ENCODE measurements around the gene OGFOD3. TPM values are rescaled to one million over a fixed set of nuclear protein-coding genes. Genes with fewer than 3 reads are reported as not detected.

The OGFOD3 gene
- total RNA-seq = 20.3 TPM

GRCh38 chr17:82418001-82418986 lies at the start of gene OGFOD3, which contains the start of gene HEXD:
TSS of gene OGFOD3 (minus strand) at chr17:82418586. CDS start at chr17:82418485, 101 bp downstream.
TSS of gene HEXD (plus strand) at chr17:82418347. CDS start at chr17:82419800, 1,453 bp downstream.

GRCh38 chr17:82458179-82458884 lies 39.9 kb upstream of the OGFOD3 start, which contains the start of gene NARF:
TSS of gene NARF (plus strand) at chr17:82458741. CDS start at chr17:82458804, 63 bp downstream.

GRCh38 chr17:82450357-82451106 lies 32.1 kb upstream of the OGFOD3 start, which contains the start of gene CYBC1:
TSS of gene CYBC1 (minus strand) at chr17:82450752. CDS start at chr17:82449254, 1,498 bp downstream.

GRCh38 chr17:82371333-82372248 lies 46.8 kb downstream of the OGFOD3 start, which contains the start of gene UTS2R:
TSS of gene UTS2R (plus strand) at chr17:82371765. CDS start at chr17:82374325, 2,560 bp downstream.

GRCh38 chr17:82358465-82359350 lies 59.7 kb downstream of the OGFOD3 start, which contains the start of gene TEX19:
TSS of gene TEX19 (plus strand) at chr17:82359247. CDS start at chr17:82362151, 2,904 bp downstream.

Small RNAs within 50 kb of the gene (small RNA-seq; reads per million reads assigned to genes)
- not detected for gene RF00019

Other genes with a start within 250 kb of the OGFOD3 start
- 28.4 TPM for gene CCDC57, start 205.7 kb downstream of the OGFOD3 start, total RNA-seq
- gene SLC16A3, start 189.5 kb downstream of the OGFOD3 start, total RNA-seq = 6.5 TPM
- gene CSNK1D, start 144.9 kb downstream of the OGFOD3 start, total RNA-seq = 48.7 TPM
- not detected for gene CD7, start 101.0 kb downstream of the OGFOD3 start, total RNA-seq
- 5.8 TPM for gene SECTM1, start 84.8 kb downstream of the OGFOD3 start, total RNA-seq
- not detected for gene TEX19, start 59.3 kb downstream of the OGFOD3 start, total RNA-seq
- not detected for gene UTS2R, start 46.8 kb downstream of the OGFOD3 start, total RNA-seq
- gene HEXD, start 239 bp downstream of the OGFOD3 start, total RNA-seq = 20.1 TPM
- 31.6 TPM for gene CYBC1, start 32.2 kb upstream of the OGFOD3 start, total RNA-seq
- 44.1 TPM for gene NARF, start 40.2 kb upstream of the OGFOD3 start, total RNA-seq
- 48.2 TPM for gene FOXK2, start 101.1 kb upstream of the OGFOD3 start, total RNA-seq
- gene WDR45B, start 229.9 kb upstream of the OGFOD3 start, total RNA-seq = 69.2 TPM

Measured in diencephalon (tissue), 1 donor.